K562 (cell line): ENCODE data around the gene ING5. TPM values are rescaled to one million over a fixed set of nuclear protein-coding genes. Genes with fewer than 3 reads are reported as not detected.

ENCODE experiments used
- CCAR2 ChIP-seq: fragments of 200-400 bp; formaldehyde crosslinking; IDR thresholded peaks from 2 replicates; pipeline ENCODE4 v1.6.1; 2017; ENCODE audit warnings: mild to moderate bottlenecking, low read depth, low read length
- DNMT1 ChIP-seq: fragments of 450-650 bp; IDR thresholded peaks from 2 replicates; pipeline ENCODE4 v1.6.1; 2016; ENCODE audit warnings: antibody characterized with exemption, mild to moderate bottlenecking
- GATAD2B ChIP-seq: fragments of 450-650 bp; IDR thresholded peaks from 2 replicates; pipeline ENCODE4 v1.6.1; 2017; ENCODE audit warnings: mild to moderate bottlenecking, borderline replicate concordance
- JUND ChIP-seq, 2 experiments: IDR thresholded peaks; 2 replicates in 1 of 2; 3 replicates in 1 of 2; pipeline ENCODE4 v1.6.1; 2011; ENCODE audit warnings: borderline replicate concordance in 2 of 2, low read depth in 2 of 2, low read length in 2 of 2, improper control_type of control experiment in 1 of 2, missing biosample characterization in 1 of 2, missing genetic modification characterization in 1 of 2, missing genetic modification reagents in 1 of 2
- NFIX ChIP-seq: fragments of 250-450 bp; sonication (Bioruptor Pico); IDR thresholded peaks from 2 replicates; pipeline ENCODE4 v1.4.0; 2020; ENCODE audit warnings: low read depth, mild to moderate bottlenecking, moderate library complexity
- PHF8 ChIP-seq: fragments of 200-600 bp; sonication (generic); IDR thresholded peaks from 2 replicates; pipeline ENCODE4 v1.6.1; 2012; ENCODE audit warnings: mixed run types, mild to moderate bottlenecking, inconsistent platforms, low read length, moderate library complexity, borderline replicate concordance
- RAD51 ChIP-seq: fragments of 450-650 bp; IDR thresholded peaks from 2 replicates; pipeline ENCODE4 v1.7.1; 2016; ENCODE audit warnings: low read depth, mild to moderate bottlenecking, borderline replicate concordance
- ZC3H8 ChIP-seq: fragments of 450-650 bp; IDR thresholded peaks from 2 replicates; pipeline ENCODE4 v1.6.1; 2017
- ZKSCAN8 ChIP-seq: fragments of 200-800 bp; sonication (Bioruptor generic); IDR thresholded peaks from 2 replicates; pipeline ENCODE4 v1.6.1; 2016; ENCODE audit warnings: missing genetic modification characterization, missing compliant biosample characterization
- ZNF23 ChIP-seq: fragments of 250-450 bp; sonication (Bioruptor Pico); IDR thresholded peaks from 2 replicates; pipeline ENCODE4 v1.4.0; 2020; ENCODE audit warnings: mild to moderate bottlenecking
- ZNF354B ChIP-seq: fragments of 250-450 bp; sonication (Bioruptor Pico); IDR thresholded peaks from 2 replicates; pipeline ENCODE4 v1.4.0; 2020
- ZNF699 ChIP-seq: fragments of 250-450 bp; sonication (Bioruptor Pico); IDR thresholded peaks from 2 replicates; pipeline ENCODE4 v1.8.0; 2021; ENCODE audit warnings: mild to moderate bottlenecking, moderate library complexity; ENCODE audit not compliant: insufficient replicate concordance
- polyA plus RNA-seq, 8 experiments: library from polyadenylated mRNA; depleted of rRNA in 4 of 8; stranded (reverse) in 5 of 8; unstranded in 3 of 8; fragments of >200 nt; fragmentation: Nextera tagmentation in 2 of 8; fragmentation: Illumina TruSeq in 1 of 8; extraction: Ambion mirVana in 2 of 8; extraction: Trizol in 1 of 8; gene quantifications; 2 replicates each; pipeline versions ENCODE4 v1.2.1 to v1.2.3, GENCODE V29; 2011 to 2014; ENCODE audit warnings: inconsistent platforms in 1 of 8, missing spikeins in 1 of 8
- total RNA-seq, 7 experiments: library from RNA; depleted of rRNA in 6 of 7; stranded (reverse); fragments of >200 nt in 6 of 7; fragmentation: Illumina TruSeq in 2 of 7; extraction: Trizol in 2 of 7; gene quantifications; 2 replicates each; pipeline versions ENCODE4 v1.2.1 to v1.2.3, GENCODE V29; 2011 to 2021; ENCODE audit warnings: low replicate concordance in 1 of 7
- TF ChIP-seq, protein P1 (sequence below): fragments of 450-650 bp; IDR thresholded peaks from 2 replicates; pipeline ENCODE4 v1.6.1; 2016; ENCODE audit warnings: mild to moderate bottlenecking, moderate library complexity
- TF ChIP-seq, protein P2 (sequence below): fragments of 150-350 bp; conservative IDR thresholded peaks from 2 replicates; pipeline ENCODE4 v1.6.1; 2014; ENCODE audit warnings: low read length

The ING5 gene
- total and polyA plus RNA-seq, 9 of the 15 experiments (the other 6 are each of a cell fraction or from before 2014, with no cell fraction given) = 10.4 to 53.3 (median 27.9) TPM

DNA sequence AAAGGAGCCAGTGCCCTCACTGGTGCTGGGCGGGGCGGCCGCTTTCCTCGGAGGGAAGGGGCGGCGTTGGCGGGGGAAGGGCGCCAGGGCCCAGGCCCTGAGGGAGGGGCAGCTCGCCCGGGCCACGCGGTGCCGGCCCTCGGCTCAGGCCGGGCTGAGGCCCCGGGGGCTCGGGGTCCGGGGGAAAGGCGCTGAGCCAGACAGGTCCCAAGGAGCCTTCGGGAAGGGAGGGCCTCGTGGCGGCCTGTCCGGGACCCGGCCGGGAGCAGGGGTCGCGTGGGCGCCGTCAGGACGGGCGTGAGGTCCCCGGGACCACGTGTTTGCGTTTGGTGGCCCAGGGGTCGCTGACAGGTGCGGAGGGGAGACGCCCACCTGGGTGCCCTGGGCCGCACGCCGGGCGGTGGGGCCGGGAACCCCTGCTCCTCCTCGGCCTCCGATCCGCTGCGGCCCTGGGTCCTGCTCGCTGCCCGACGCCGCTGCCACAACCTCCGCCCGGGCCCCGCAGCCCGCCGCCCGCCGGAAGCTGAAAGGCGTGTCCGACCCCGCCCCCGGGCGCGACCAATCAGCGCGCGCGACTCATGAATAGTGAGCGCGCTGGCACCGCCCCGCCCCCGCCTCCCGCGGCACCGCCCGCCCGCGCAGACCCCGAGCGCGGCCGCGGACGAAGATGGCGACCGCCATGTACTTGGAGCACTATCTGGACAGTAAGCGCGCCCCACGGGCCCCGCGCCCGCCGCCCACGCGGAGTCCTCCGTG is at the start of gene ING5 (continued):
- TF ChIP-seq, protein P1, sequence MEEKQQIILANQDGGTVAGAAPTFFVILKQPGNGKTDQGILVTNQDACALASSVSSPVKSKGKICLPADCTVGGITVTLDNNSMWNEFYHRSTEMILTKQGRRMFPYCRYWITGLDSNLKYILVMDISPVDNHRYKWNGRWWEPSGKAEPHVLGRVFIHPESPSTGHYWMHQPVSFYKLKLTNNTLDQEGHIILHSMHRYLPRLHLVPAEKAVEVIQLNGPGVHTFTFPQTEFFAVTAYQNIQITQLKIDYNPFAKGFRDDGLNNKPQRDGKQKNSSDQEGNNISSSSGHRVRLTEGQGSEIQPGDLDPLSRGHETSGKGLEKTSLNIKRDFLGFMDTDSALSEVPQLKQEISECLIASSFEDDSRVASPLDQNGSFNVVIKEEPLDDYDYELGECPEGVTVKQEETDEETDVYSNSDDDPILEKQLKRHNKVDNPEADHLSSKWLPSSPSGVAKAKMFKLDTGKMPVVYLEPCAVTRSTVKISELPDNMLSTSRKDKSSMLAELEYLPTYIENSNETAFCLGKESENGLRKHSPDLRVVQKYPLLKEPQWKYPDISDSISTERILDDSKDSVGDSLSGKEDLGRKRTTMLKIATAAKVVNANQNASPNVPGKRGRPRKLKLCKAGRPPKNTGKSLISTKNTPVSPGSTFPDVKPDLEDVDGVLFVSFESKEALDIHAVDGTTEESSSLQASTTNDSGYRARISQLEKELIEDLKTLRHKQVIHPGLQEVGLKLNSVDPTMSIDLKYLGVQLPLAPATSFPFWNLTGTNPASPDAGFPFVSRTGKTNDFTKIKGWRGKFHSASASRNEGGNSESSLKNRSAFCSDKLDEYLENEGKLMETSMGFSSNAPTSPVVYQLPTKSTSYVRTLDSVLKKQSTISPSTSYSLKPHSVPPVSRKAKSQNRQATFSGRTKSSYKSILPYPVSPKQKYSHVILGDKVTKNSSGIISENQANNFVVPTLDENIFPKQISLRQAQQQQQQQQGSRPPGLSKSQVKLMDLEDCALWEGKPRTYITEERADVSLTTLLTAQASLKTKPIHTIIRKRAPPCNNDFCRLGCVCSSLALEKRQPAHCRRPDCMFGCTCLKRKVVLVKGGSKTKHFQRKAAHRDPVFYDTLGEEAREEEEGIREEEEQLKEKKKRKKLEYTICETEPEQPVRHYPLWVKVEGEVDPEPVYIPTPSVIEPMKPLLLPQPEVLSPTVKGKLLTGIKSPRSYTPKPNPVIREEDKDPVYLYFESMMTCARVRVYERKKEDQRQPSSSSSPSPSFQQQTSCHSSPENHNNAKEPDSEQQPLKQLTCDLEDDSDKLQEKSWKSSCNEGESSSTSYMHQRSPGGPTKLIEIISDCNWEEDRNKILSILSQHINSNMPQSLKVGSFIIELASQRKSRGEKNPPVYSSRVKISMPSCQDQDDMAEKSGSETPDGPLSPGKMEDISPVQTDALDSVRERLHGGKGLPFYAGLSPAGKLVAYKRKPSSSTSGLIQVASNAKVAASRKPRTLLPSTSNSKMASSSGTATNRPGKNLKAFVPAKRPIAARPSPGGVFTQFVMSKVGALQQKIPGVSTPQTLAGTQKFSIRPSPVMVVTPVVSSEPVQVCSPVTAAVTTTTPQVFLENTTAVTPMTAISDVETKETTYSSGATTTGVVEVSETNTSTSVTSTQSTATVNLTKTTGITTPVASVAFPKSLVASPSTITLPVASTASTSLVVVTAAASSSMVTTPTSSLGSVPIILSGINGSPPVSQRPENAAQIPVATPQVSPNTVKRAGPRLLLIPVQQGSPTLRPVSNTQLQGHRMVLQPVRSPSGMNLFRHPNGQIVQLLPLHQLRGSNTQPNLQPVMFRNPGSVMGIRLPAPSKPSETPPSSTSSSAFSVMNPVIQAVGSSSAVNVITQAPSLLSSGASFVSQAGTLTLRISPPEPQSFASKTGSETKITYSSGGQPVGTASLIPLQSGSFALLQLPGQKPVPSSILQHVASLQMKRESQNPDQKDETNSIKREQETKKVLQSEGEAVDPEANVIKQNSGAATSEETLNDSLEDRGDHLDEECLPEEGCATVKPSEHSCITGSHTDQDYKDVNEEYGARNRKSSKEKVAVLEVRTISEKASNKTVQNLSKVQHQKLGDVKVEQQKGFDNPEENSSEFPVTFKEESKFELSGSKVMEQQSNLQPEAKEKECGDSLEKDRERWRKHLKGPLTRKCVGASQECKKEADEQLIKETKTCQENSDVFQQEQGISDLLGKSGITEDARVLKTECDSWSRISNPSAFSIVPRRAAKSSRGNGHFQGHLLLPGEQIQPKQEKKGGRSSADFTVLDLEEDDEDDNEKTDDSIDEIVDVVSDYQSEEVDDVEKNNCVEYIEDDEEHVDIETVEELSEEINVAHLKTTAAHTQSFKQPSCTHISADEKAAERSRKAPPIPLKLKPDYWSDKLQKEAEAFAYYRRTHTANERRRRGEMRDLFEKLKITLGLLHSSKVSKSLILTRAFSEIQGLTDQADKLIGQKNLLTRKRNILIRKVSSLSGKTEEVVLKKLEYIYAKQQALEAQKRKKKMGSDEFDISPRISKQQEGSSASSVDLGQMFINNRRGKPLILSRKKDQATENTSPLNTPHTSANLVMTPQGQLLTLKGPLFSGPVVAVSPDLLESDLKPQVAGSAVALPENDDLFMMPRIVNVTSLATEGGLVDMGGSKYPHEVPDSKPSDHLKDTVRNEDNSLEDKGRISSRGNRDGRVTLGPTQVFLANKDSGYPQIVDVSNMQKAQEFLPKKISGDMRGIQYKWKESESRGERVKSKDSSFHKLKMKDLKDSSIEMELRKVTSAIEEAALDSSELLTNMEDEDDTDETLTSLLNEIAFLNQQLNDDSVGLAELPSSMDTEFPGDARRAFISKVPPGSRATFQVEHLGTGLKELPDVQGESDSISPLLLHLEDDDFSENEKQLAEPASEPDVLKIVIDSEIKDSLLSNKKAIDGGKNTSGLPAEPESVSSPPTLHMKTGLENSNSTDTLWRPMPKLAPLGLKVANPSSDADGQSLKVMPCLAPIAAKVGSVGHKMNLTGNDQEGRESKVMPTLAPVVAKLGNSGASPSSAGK = peak; percentile 73
- TF ChIP-seq DNMT1 = no peak
- no peak for TF ChIP-seq NFIX (CRISPR knock-in tag)
- TF ChIP-seq ZKSCAN8 (CRISPR knock-in tag) = no peak
- peak; percentile 72; the same call in 1 of the 2 replicates for TF ChIP-seq PHF8
- no peak for TF ChIP-seq ZNF699 (CRISPR knock-in tag)
- no peak for TF ChIP-seq CCAR2
- no peak for TF ChIP-seq ZC3H8
- TF ChIP-seq RAD51 = no peak
- 0 out of 2 replicates have a peak, but pooled peaks have one; percentile 13 for TF ChIP-seq GATAD2B
- TF ChIP-seq, protein P2, sequence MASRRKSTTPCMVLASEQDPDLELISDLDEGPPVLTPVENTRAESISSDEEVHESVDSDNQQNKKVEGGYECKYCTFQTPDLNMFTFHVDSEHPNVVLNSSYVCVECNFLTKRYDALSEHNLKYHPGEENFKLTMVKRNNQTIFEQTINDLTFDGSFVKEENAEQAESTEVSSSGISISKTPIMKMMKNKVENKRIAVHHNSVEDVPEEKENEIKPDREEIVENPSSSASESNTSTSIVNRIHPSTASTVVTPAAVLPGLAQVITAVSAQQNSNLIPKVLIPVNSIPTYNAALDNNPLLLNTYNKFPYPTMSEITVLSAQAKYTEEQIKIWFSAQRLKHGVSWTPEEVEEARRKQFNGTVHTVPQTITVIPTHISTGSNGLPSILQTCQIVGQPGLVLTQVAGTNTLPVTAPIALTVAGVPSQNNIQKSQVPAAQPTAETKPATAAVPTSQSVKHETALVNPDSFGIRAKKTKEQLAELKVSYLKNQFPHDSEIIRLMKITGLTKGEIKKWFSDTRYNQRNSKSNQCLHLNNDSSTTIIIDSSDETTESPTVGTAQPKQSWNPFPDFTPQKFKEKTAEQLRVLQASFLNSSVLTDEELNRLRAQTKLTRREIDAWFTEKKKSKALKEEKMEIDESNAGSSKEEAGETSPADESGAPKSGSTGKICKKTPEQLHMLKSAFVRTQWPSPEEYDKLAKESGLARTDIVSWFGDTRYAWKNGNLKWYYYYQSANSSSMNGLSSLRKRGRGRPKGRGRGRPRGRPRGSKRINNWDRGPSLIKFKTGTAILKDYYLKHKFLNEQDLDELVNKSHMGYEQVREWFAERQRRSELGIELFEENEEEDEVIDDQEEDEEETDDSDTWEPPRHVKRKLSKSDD = no peak
- no peak for TF ChIP-seq ZNF23
- no peak for TF ChIP-seq ZNF354B (CRISPR knock-in tag)
- TF ChIP-seq JUND (IDR thresholded peaks at IDR 0.05; ENCODE audit: borderline replicate concordance, low read depth, low read length) = no peak
- no peak for TF ChIP-seq JUND (tag; IDR thresholded peaks at IDR 0.05; ENCODE audit: borderline replicate concordance, low read depth, low read length)
